Activated CD4-positive, alpha-beta memory T cell treated with anti-CD3 and anti-CD28 coated beads for 36 hours (primary cell): ENCODE measurements around the gene KCNE3. TPM values are rescaled to one million over a fixed set of nuclear protein-coding genes. Genes with fewer than 3 reads are reported as not detected.

Experiments
- CTCF ChIA-PET: fragments of 350-600 bp; sonication (Branson Sonifier 250); formaldehyde crosslinking; loops from one replicate; lab custom pipeline; 2021; ENCODE audit warnings: antibody characterized with exemption, inconsistent platforms; lab: Charles Lee
- POLR2A ChIA-PET: fragments of 350-600 bp; sonication (Branson Sonifier 250); formaldehyde crosslinking; loops from one replicate; lab custom pipeline; 2021; ENCODE audit warnings: antibody characterized with exemption; lab: Charles Lee
- DNase-seq: peaks from one replicate; pipeline ENCODE4 v3.0.0-alpha.2; 2020
- H3K27ac Mint-ChIP-seq: one replicate; pipeline ENCODE4 v1.8.0; 2021; ENCODE audit warnings: mixed read lengths
- H3K27me3 Mint-ChIP-seq: one replicate; pipeline ENCODE4 v1.8.0; 2021; ENCODE audit warnings: mixed read lengths
- H3K36me3 Mint-ChIP-seq: one replicate; pipeline ENCODE4 v1.8.0; 2021; ENCODE audit warnings: mixed read lengths
- H3K4me1 Mint-ChIP-seq: one replicate; pipeline ENCODE4 v1.8.0; 2021; ENCODE audit warnings: low read depth, mixed read lengths
- H3K4me3 Mint-ChIP-seq: one replicate; pipeline ENCODE4 v1.8.0; 2021; ENCODE audit warnings: mild to moderate bottlenecking, mixed read lengths
- H3K9me3 Mint-ChIP-seq: one replicate; pipeline ENCODE4 v1.8.0; 2021; ENCODE audit warnings: mixed read lengths
- intact Hi-C: fragments of 100-400 bp; cut with micrococcal nuclease; formaldehyde crosslinking; loops from one replicate; pipeline ENCODE4 v1.15.1; 2023
- total RNA-seq, 2 experiments: library from RNA; stranded (reverse); gene quantifications; one replicate each; pipeline ENCODE4 v1.2.3, GENCODE V29; 2021

Gene KCNE3
- total RNA-seq, 2 experiments from 2014 or later: not detected

GRCh38 chr11:74453373-74453975 is 13.9 kb downstream of the KCNE3 start:
- peak; percentile 78 for DNase-seq
- H3K36me3 Mint-ChIP-seq: no peaks in the 10 kb centered on the region
- peaks cover 8% of the 10 kb centered on the region for H3K27me3 Mint-ChIP-seq
- H3K4me1 Mint-ChIP-seq: no peaks in the 10 kb centered on the region
- ChIA-PET POLR2A (no interaction called here), CTCF (interaction anchor here (0.6 to 8.1 kb wide), 31 partner anchors 9 to 286 kb away, joined by 3 to 144 read pairs (median 4); partner anchors contain the start of genes KCNE3, LIPT2 and PGM2L1)
- H3K27ac Mint-ChIP-seq: no peak overlapping the region
- no peak overlapping the region for H3K4me3 Mint-ChIP-seq
- H3K9me3 Mint-ChIP-seq: no peaks in the 10 kb centered on the region
- intact Hi-C loops: loop anchor here (1.0 kb wide), 1 partner anchor 117 kb away; no protein-coding TSS in a partner anchor

GRCh38 chr11:74452366-74452765 is 15.0 kb downstream of the KCNE3 start:
- intact Hi-C loops: no loop called here
- H3K27ac Mint-ChIP-seq: no peak overlapping the region
- H3K27me3 Mint-ChIP-seq: peaks cover 8% of the 10 kb centered on the region
- H3K4me1 Mint-ChIP-seq: no peaks in the 10 kb centered on the region
- CTCF ChIA-PET: interaction anchor here (0.9 to 8.1 kb wide), 18 partner anchors 9 to 287 kb away, joined by 3 to 144 read pairs (median 7); partner anchors contain the start of genes LIPT2 and PGM2L1
- POLR2A ChIA-PET: no interaction called here
- DNase-seq: no peak
- no peaks in the 10 kb centered on the region for H3K9me3 Mint-ChIP-seq
- no peak overlapping the region for H3K4me3 Mint-ChIP-seq
- no peaks in the 10 kb centered on the region for H3K36me3 Mint-ChIP-seq

GRCh38 chr11:74450318-74450717 is 17.0 kb downstream of the KCNE3 start:
- intact Hi-C loops: no loop called here

GRCh38 chr11:74449369-74449931 is 17.9 kb downstream of the KCNE3 start:
- no peak overlapping the region for H3K27ac Mint-ChIP-seq
- peak; percentile 35 for DNase-seq

More at GRCh38 chr11:74450318-74450717, 17.0 kb downstream of the KCNE3 start:
- Mint-ChIP-seq H3K27me3 (peaks cover 8% of the 10 kb centered on the region), H3K4me1 (no peaks in the 10 kb centered on the region), H3K27ac (no peak overlapping the region), H3K36me3 (no peaks in the 10 kb centered on the region), H3K9me3 (no peaks in the 10 kb centered on the region), H3K4me3 (no peak overlapping the region)
- ChIA-PET CTCF (interaction anchor here (0.8 to 8.1 kb wide), 28 partner anchors 8 to 289 kb away, joined by 3 to 144 read pairs (median 6); partner anchors contain the start of gene LIPT2), POLR2A (no interaction called here)
- no peak for DNase-seq

GRCh38 chr11:74447720-74448119 is 19.6 kb downstream of the KCNE3 start:
- Mint-ChIP-seq H3K4me1 (no peaks in the 10 kb centered on the region), H3K36me3 (no peaks in the 10 kb centered on the region), H3K4me3 (no peak overlapping the region), H3K27ac (no peak overlapping the region), H3K9me3 (no peaks in the 10 kb centered on the region), H3K27me3 (peaks cover 3% of the 10 kb centered on the region)
- CTCF ChIA-PET: interaction anchor here (0.7 to 7.9 kb wide), 7 partner anchors 8 to 484 kb away, joined by 3 to 86 read pairs (median 5); no protein-coding TSS in a partner anchor
- intact Hi-C loops: no loop called here
- DNase-seq: no peak
- POLR2A ChIA-PET: no interaction called here

More at GRCh38 chr11:74449369-74449931, 17.9 kb downstream of the KCNE3 start:
- Mint-ChIP-seq H3K4me3 (no peak overlapping the region), H3K27me3 (peaks cover 8% of the 10 kb centered on the region), H3K4me1 (no peaks in the 10 kb centered on the region), H3K36me3 (no peaks in the 10 kb centered on the region), H3K9me3 (no peaks in the 10 kb centered on the region)
- POLR2A ChIA-PET: interaction anchor here (0.7 kb wide), 1 partner anchor 20 kb away, joined by 3 read pairs; no protein-coding TSS in a partner anchor
- CTCF ChIA-PET: interaction anchor here (0.7 to 8.1 kb wide), 35 partner anchors 9 to 486 kb away, joined by 3 to 144 read pairs (median 5); partner anchors contain the start of genes LIPT2 and PGM2L1
- intact Hi-C loops: loop anchor here (1.0 kb wide), 2 partner anchors 61 to 193 kb away; no protein-coding TSS in a partner anchor

GRCh38 chr11:74446532-74446938 is 20.8 kb downstream of the KCNE3 start:
- DNase-seq: no peak
- Mint-ChIP-seq H3K27ac (no peak overlapping the region), H3K36me3 (no peaks in the 10 kb centered on the region), H3K27me3 (no peaks in the 10 kb centered on the region), H3K9me3 (no peaks in the 10 kb centered on the region), H3K4me3 (no peak overlapping the region), H3K4me1 (no peaks in the 10 kb centered on the region)
- ChIA-PET CTCF (interaction anchor here (1.1 to 7.9 kb wide), 4 partner anchors 31 to 192 kb away, joined by 3 to 86 read pairs (median 18); no protein-coding TSS in a partner anchor), POLR2A (no interaction called here)
- intact Hi-C loops: no loop called here

GRCh38 chr11:74444173-74444826 is 23.0 kb downstream of the KCNE3 start:
- no peaks in the 10 kb centered on the region for H3K27me3 Mint-ChIP-seq
- CTCF ChIA-PET: interaction anchor here (0.6 to 4.0 kb wide), 3 partner anchors 9 to 55 kb away, joined by 4 to 29 read pairs (median 21); no protein-coding TSS in a partner anchor
- no peak overlapping the region for H3K4me3 Mint-ChIP-seq
- H3K4me1 Mint-ChIP-seq: no peaks in the 10 kb centered on the region
- no peak for DNase-seq
- H3K27ac Mint-ChIP-seq: no peak overlapping the region
- no peaks in the 10 kb centered on the region for H3K36me3 Mint-ChIP-seq
- POLR2A ChIA-PET: no interaction called here
- peaks cover 16% of the 10 kb centered on the region for H3K9me3 Mint-ChIP-seq
- intact Hi-C loops: no loop called here

- intact Hi-C loops: no loop called here
- POLR2A ChIA-PET: no interaction called here
- no peaks in the 10 kb centered on the region for H3K36me3 Mint-ChIP-seq
- no peak for DNase-seq
- H3K27ac Mint-ChIP-seq: no peak overlapping the region
- CTCF ChIA-PET: interaction anchor here (0.6 to 4.0 kb wide), 3 partner anchors 10 to 54 kb away, joined by 4 to 29 read pairs (median 21); no protein-coding TSS in a partner anchor
- no peaks in the 10 kb centered on the region for H3K4me1 Mint-ChIP-seq
- H3K4me3 Mint-ChIP-seq: no peak overlapping the region
- no peaks in the 10 kb centered on the region for H3K27me3 Mint-ChIP-seq
- peaks cover 16% of the 10 kb centered on the region for H3K9me3 Mint-ChIP-seq
These were observed 24.1 kb downstream of the KCNE3 start for GRCh38 chr11:74443071-74443864.

GRCh38 chr11:74442636-74443035 is 24.7 kb downstream of the KCNE3 start:
- Mint-ChIP-seq H3K9me3 (peaks cover 16% of the 10 kb centered on the region), H3K27ac (no peak overlapping the region), H3K36me3 (no peaks in the 10 kb centered on the region), H3K4me3 (no peak overlapping the region), H3K27me3 (no peaks in the 10 kb centered on the region), H3K4me1 (no peaks in the 10 kb centered on the region)
- intact Hi-C loops: no loop called here
- CTCF ChIA-PET: interaction anchor here (4.0 kb wide), 1 partner anchor 10 kb away, joined by 21 read pairs; no protein-coding TSS in a partner anchor
- POLR2A ChIA-PET: no interaction called here
- no peak for DNase-seq

- H3K27ac Mint-ChIP-seq: no peak overlapping the region
- H3K9me3 Mint-ChIP-seq: peaks cover 16% of the 10 kb centered on the region
- no peaks in the 10 kb centered on the region for H3K36me3 Mint-ChIP-seq
- H3K4me1 Mint-ChIP-seq: no peaks in the 10 kb centered on the region
- no peak overlapping the region for H3K4me3 Mint-ChIP-seq
- no peak for DNase-seq
- H3K27me3 Mint-ChIP-seq: no peaks in the 10 kb centered on the region
- intact Hi-C loops: no loop called here
- ChIA-PET CTCF (interaction anchor here (2.2 to 3.9 kb wide), 2 partner anchors 10 to 50 kb away, joined by 7 to 25 read pairs; no protein-coding TSS in a partner anchor), POLR2A (no interaction called here)
These were observed 28.7 kb downstream of the KCNE3 start for GRCh38 chr11:74438681-74439080.

GRCh38 chr11:74437441-74438042 is 29.8 kb downstream of the KCNE3 start:
- H3K4me3 Mint-ChIP-seq: no peak overlapping the region
- no peaks in the 10 kb centered on the region for H3K36me3 Mint-ChIP-seq
- no peak for DNase-seq
- H3K4me1 Mint-ChIP-seq: no peaks in the 10 kb centered on the region
- POLR2A ChIA-PET: no interaction called here
- H3K27me3 Mint-ChIP-seq: no peaks in the 10 kb centered on the region
- CTCF ChIA-PET: interaction anchor here (0.8 to 3.9 kb wide), 3 partner anchors 12 to 49 kb away, joined by 3 to 25 read pairs (median 7); no protein-coding TSS in a partner anchor
- no peak overlapping the region for H3K27ac Mint-ChIP-seq
- intact Hi-C loops: no loop called here
- peaks cover 16% of the 10 kb centered on the region for H3K9me3 Mint-ChIP-seq
